ENCODE results near the gene DSCAML1.

The DSCAML1 gene

GRCh38 chr11:117691218-117691514 is 105.8 kb downstream of the DSCAML1 start:
- Histone ChIP-seq H3K4me2 (ENCODE audit: low read length) (no peak overlapping the region), H3K9me3 (replicated peaks; ENCODE audit: low read length) (no peaks in the 10 kb centered on the region), H3K9ac (ENCODE audit: low read depth, low read length) (no peak overlapping the region), H3K36me3 (ENCODE audit: insufficient read depth, low read length) (no peaks in the 10 kb centered on the region), H3K4me3 (ENCODE audit: low read length) (no peak overlapping the region), H3K4me1 (ENCODE audit: control insufficient read depth, insufficient read depth, low read length) (no peaks in the 10 kb centered on the region), H3K27me3 (ENCODE audit: control insufficient read depth, insufficient read depth, low read length) (peaks cover 22% of the 10 kb centered on the region)

- no peak overlapping the region for H3K9ac ChIP-seq (ENCODE audit: low read depth, low read length)
- no peak overlapping the region for H3K4me2 ChIP-seq (ENCODE audit: low read length)
- no peaks in the 10 kb centered on the region for H3K9me3 ChIP-seq (replicated peaks; ENCODE audit: low read length)
- no peak overlapping the region for H3K4me3 ChIP-seq (ENCODE audit: low read length)
- H3K27me3 ChIP-seq (ENCODE audit: control insufficient read depth, insufficient read depth, low read length): peaks cover 22% of the 10 kb centered on the region
- H3K4me1 ChIP-seq (ENCODE audit: control insufficient read depth, insufficient read depth, low read length): no peaks in the 10 kb centered on the region
- no peaks in the 10 kb centered on the region for H3K36me3 ChIP-seq (ENCODE audit: insufficient read depth, low read length)
Measured at GRCh38 chr11:117690484-117691217, 106.4 kb downstream of the DSCAML1 start.

GRCh38 chr11:117688255-117688797 is 108.7 kb downstream of the DSCAML1 start:
- Histone ChIP-seq H3K9ac (ENCODE audit: low read depth, low read length) (no peak overlapping the region), H3K9me3 (replicated peaks; ENCODE audit: low read length) (no peaks in the 10 kb centered on the region), H3K27me3 (ENCODE audit: control insufficient read depth, insufficient read depth, low read length) (peaks cover 16% of the 10 kb centered on the region), H3K4me2 (ENCODE audit: low read length) (no peak overlapping the region), H3K4me1 (ENCODE audit: control insufficient read depth, insufficient read depth, low read length) (no peaks in the 10 kb centered on the region), H3K36me3 (ENCODE audit: insufficient read depth, low read length) (no peaks in the 10 kb centered on the region), H3K4me3 (ENCODE audit: low read length) (no peak overlapping the region)

GRCh38 chr11:117687776-117688175 is 109.2 kb downstream of the DSCAML1 start:
- no peaks in the 10 kb centered on the region for H3K4me1 ChIP-seq (ENCODE audit: control insufficient read depth, insufficient read depth, low read length)
- peaks cover 16% of the 10 kb centered on the region for H3K27me3 ChIP-seq (ENCODE audit: control insufficient read depth, insufficient read depth, low read length)
- no peak overlapping the region for H3K4me3 ChIP-seq (ENCODE audit: low read length)
- no peak overlapping the region for H3K9ac ChIP-seq (ENCODE audit: low read depth, low read length)
- no peak overlapping the region for H3K4me2 ChIP-seq (ENCODE audit: low read length)
- H3K9me3 ChIP-seq (replicated peaks; ENCODE audit: low read length): no peaks in the 10 kb centered on the region
- H3K36me3 ChIP-seq (ENCODE audit: insufficient read depth, low read length): no peaks in the 10 kb centered on the region

GRCh38 chr11:117686711-117687110 is 110.3 kb downstream of the DSCAML1 start:
- no peaks in the 10 kb centered on the region for H3K9me3 ChIP-seq (replicated peaks; ENCODE audit: low read length)
- no peaks in the 10 kb centered on the region for H3K36me3 ChIP-seq (ENCODE audit: insufficient read depth, low read length)
- peaks cover 21% of the 10 kb centered on the region for H3K27me3 ChIP-seq (ENCODE audit: control insufficient read depth, insufficient read depth, low read length)
- no peak overlapping the region for H3K4me3 ChIP-seq (ENCODE audit: low read length)
- no peak overlapping the region for H3K9ac ChIP-seq (ENCODE audit: low read depth, low read length)
- H3K4me2 ChIP-seq (ENCODE audit: low read length): no peak overlapping the region
- no peaks in the 10 kb centered on the region for H3K4me1 ChIP-seq (ENCODE audit: control insufficient read depth, insufficient read depth, low read length)

- H3K9me3 ChIP-seq (replicated peaks; ENCODE audit: low read length): no peaks in the 10 kb centered on the region
- H3K9ac ChIP-seq (ENCODE audit: low read depth, low read length): no peak overlapping the region
- H3K27me3 ChIP-seq (ENCODE audit: control insufficient read depth, insufficient read depth, low read length): peaks cover 21% of the 10 kb centered on the region
Measured at GRCh38 chr11:117685566-117685965, 111.5 kb downstream of the DSCAML1 start.

GRCh38 chr11:117684731-117685130 is 112.3 kb downstream of the DSCAML1 start:
- H3K36me3 ChIP-seq (ENCODE audit: insufficient read depth, low read length): no peaks in the 10 kb centered on the region
- H3K9me3 ChIP-seq (replicated peaks; ENCODE audit: low read length): no peaks in the 10 kb centered on the region
- no peak overlapping the region for H3K4me3 ChIP-seq (ENCODE audit: low read length)
- H3K4me1 ChIP-seq (ENCODE audit: control insufficient read depth, insufficient read depth, low read length): no peaks in the 10 kb centered on the region
- peaks cover 26% of the 10 kb centered on the region for H3K27me3 ChIP-seq (ENCODE audit: control insufficient read depth, insufficient read depth, low read length)
- H3K9ac ChIP-seq (ENCODE audit: low read depth, low read length): no peak overlapping the region
- H3K4me2 ChIP-seq (ENCODE audit: low read length): no peak overlapping the region

More at GRCh38 chr11:117685566-117685965, 111.5 kb downstream of the DSCAML1 start:
- no peak overlapping the region for H3K4me2 ChIP-seq (ENCODE audit: low read length)
- no peak overlapping the region for H3K4me3 ChIP-seq (ENCODE audit: low read length)
- H3K36me3 ChIP-seq (ENCODE audit: insufficient read depth, low read length): no peaks in the 10 kb centered on the region
- no peaks in the 10 kb centered on the region for H3K4me1 ChIP-seq (ENCODE audit: control insufficient read depth, insufficient read depth, low read length)

GRCh38 chr11:117684111-117684510 is 112.9 kb downstream of the DSCAML1 start:
- no peaks in the 10 kb centered on the region for H3K36me3 ChIP-seq (ENCODE audit: insufficient read depth, low read length)
- no peak overlapping the region for H3K9ac ChIP-seq (ENCODE audit: low read depth, low read length)
- no peaks in the 10 kb centered on the region for H3K4me1 ChIP-seq (ENCODE audit: control insufficient read depth, insufficient read depth, low read length)
- no peak overlapping the region for H3K4me2 ChIP-seq (ENCODE audit: low read length)
- no peaks in the 10 kb centered on the region for H3K9me3 ChIP-seq (replicated peaks; ENCODE audit: low read length)
- peaks cover 32% of the 10 kb centered on the region for H3K27me3 ChIP-seq (ENCODE audit: control insufficient read depth, insufficient read depth, low read length)
- no peak overlapping the region for H3K4me3 ChIP-seq (ENCODE audit: low read length)

- peaks cover 21% of the 10 kb centered on the region for H3K27me3 ChIP-seq (ENCODE audit: control insufficient read depth, insufficient read depth, low read length)
- no peak overlapping the region for H3K4me3 ChIP-seq (ENCODE audit: low read length)
- H3K4me1 ChIP-seq (ENCODE audit: control insufficient read depth, insufficient read depth, low read length): no peaks in the 10 kb centered on the region
- H3K9ac ChIP-seq (ENCODE audit: low read depth, low read length): no peak overlapping the region
- H3K36me3 ChIP-seq (ENCODE audit: insufficient read depth, low read length): no peaks in the 10 kb centered on the region
- no peaks in the 10 kb centered on the region for H3K9me3 ChIP-seq (replicated peaks; ENCODE audit: low read length)
- no peak overlapping the region for H3K4me2 ChIP-seq (ENCODE audit: low read length)
Measured at GRCh38 chr11:117681438-117681837, 115.6 kb downstream of the DSCAML1 start.

- no peak overlapping the region for H3K4me2 ChIP-seq (ENCODE audit: low read length)
- no peak overlapping the region for H3K9ac ChIP-seq (ENCODE audit: low read depth, low read length)
- no peaks in the 10 kb centered on the region for H3K4me1 ChIP-seq (ENCODE audit: control insufficient read depth, insufficient read depth, low read length)
- peaks cover 28% of the 10 kb centered on the region for H3K27me3 ChIP-seq (ENCODE audit: control insufficient read depth, insufficient read depth, low read length)
- H3K9me3 ChIP-seq (replicated peaks; ENCODE audit: low read length): no peaks in the 10 kb centered on the region
- H3K36me3 ChIP-seq (ENCODE audit: insufficient read depth, low read length): no peaks in the 10 kb centered on the region
- H3K4me3 ChIP-seq (ENCODE audit: low read length): no peak overlapping the region
Measured at GRCh38 chr11:117679461-117679860, 117.6 kb downstream of the DSCAML1 start.

GRCh38 chr11:117678658-117679406 is 118.2 kb downstream of the DSCAML1 start:
- H3K9ac ChIP-seq (ENCODE audit: low read depth, low read length): no peak overlapping the region
- H3K36me3 ChIP-seq (ENCODE audit: insufficient read depth, low read length): no peaks in the 10 kb centered on the region
- H3K4me3 ChIP-seq (ENCODE audit: low read length): no peak overlapping the region
- H3K4me1 ChIP-seq (ENCODE audit: control insufficient read depth, insufficient read depth, low read length): no peaks in the 10 kb centered on the region
- H3K4me2 ChIP-seq (ENCODE audit: low read length): no peak overlapping the region
- H3K27me3 ChIP-seq (ENCODE audit: control insufficient read depth, insufficient read depth, low read length): peaks cover 33% of the 10 kb centered on the region
- no peaks in the 10 kb centered on the region for H3K9me3 ChIP-seq (replicated peaks; ENCODE audit: low read length)
